ENCODE results near the gene ZNF236.
"Not testable (repeated sequence)": the region's sequence is repeated elsewhere in the genome, so short reads cannot be mapped to it uniquely, and the experiment has no call there.

The ZNF236 gene

DNA sequence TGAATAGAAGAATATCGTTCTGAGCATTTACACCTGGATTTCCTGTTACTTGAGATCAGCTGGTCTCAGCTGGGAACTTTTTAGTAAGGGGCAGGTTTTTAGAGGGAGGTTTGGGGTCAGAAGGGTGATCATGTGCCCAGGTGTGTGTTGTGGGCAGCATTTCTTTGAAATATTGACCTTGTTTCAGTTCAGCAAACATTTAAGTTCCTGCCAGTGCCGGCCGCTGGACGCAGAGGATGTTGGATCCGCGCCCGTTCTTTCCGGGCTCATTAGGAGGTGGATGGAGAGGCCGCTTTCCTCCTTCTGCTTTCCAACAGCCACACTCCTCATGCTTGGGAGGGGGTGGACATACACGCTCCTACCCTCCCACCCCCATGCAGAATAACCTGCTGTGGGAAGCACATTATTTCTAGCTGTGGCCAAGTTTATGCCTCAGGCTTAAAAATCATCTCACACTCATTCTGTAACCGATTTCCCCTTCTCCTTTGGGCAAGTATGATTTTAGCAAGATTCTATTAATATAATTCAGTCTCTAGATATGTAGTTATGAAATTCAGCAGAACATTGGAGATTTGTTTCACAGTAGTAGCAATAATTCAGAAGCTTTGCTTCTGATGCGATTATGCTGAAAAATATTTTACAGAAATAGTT, 131.4 kb downstream of the ZNF236 start:
- no peak for DNase-seq

DNA sequence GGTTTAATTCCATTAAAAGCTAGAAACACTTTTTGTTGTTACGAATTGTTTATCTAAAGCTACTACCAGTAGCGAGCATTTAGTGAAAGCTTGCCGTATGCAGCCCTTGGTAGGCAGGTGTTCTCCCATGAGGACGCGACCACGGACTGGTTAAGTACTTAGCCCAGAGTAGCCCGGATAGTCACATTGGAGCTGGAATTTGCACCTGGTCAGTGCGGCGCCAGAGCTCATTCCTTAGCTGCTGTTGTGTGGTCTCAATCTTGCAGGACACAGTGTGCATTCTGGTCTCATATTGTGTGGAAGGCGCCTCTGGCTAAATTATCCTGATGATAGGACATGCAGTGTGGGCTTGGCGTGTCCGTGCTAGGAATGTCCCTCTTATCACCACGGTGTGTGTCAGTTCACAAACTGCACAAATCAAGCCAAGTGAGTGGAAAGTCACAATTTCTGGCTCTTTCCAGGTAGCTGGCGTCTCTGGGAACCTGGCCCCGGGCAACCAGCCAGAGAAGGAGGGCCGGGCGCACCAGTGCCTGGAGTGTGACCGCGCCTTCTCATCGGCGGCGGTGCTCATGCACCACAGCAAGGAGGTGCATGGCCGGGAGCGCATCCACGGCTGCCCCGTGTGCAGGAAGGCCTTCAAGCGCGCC, 133.3 kb downstream of the ZNF236 start:
- DNase-seq = no peak

DNA sequence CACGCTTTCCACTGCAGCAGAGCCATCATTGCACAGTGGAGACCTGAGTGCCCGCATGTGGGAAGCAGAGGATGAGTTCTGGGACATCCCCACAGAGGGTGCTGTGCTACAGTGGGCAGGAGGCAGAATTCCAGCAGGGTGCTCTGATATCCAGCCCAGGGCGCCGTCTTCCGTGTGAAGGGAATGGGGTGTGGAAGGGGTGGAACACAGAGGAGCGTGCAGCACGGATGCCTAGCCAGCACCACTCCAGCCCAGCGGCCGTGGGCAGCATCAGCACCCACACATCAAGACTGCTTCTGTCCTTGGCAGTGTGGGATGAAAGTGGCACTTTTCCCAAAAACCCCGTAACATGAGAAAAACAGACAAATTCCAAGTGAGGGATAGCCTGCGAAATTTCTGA, 134.3 kb downstream of the ZNF236 start:
- no peak for DNase-seq

DNA sequence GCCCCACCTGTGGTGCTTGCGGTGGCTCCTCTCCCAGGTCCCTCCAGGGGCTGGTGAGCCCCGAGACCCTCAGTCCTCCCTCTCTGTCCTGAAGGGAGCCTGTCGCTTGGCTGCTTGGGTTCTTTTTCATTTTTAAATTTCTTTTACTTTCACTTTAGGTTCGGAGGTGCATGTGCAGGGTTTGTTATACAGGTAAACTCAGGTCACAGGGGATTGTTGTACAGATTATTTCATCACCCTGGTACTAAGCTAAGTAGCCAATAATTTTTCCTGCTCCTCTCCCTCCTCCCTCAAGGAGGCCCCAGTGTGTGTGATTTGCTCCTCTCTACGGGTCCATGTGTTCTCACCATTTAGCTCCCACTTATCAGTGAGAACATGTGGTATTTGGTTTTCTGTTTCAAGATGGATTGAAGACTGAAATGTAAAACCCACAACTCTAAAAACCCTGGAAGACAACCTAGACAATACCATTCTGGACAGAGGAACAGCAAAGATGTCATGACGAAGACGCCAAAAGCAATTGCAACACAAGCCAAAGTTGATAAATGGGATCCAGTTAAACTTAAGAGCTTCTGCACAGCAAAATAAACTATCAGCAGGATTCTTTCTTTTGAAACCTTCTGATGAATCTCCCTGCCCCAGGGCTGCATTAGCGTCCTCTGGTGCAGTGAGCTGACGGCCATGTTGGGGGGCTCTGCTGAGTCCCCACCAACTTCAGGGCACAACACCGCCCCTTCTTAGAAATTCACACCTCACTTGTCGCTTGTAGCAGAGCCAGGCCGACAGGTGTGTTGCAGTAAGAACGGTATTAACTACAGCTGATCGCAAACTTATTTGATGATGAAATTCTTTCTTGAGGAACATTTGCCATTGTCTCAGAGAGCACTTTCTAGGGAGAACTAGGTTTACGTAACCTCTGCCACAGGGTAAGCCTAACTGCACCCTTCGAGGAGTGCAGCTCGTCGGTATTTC, 135.3 kb downstream of the ZNF236 start:
- no peak for DNase-seq

DNA sequence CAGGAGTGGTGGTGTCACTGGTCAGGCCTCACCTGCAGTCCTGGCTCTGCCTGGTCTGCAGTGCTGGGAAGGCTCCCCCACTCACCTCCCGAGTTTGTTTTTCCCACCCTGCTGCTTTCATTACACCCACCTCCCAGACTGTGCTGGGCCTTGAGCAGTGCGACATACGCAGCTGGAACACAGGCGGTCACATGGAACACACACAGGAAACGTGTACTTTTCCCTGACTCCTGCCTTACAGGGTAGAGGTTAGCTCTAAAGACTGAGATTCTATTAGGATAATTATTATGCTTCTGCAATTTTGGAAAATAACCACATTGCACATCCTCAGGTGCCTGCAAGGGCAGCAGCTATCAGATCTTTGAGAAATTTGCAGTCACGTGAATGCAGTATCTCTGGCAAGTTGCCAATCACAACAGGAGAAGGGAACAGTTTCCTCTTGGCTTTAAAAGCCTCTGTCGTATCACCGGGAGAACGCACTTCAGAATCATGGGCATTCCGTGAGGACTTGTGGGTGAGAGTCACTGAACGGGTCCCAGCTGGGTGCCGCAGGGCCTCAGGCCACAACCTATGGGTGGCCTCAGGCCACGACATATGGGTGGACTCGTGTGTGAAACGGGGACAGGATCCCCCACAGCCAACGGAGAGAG, 136.5 kb downstream of the ZNF236 start:
- DNase-seq = no peak

DNA sequence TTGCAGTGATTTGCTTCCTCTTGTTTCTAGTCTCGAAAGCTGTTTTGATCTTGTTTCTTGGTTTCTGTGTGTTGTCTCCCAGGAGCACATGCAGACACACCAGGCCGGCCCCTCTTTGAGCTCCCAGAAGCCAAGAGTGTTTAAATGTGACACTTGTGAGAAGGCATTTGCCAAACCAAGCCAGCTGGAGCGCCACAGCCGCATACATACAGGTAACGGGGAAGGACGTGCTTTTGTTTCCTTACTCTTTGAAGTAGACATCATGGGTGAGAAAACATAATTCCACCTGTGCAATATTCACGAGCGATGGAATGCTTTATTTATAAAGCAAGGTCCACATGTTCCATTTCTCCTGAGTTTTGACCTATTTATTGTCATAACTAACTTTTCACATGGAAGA, 137.2 kb downstream of the ZNF236 start:
- DNase-seq = no peak

DNA sequence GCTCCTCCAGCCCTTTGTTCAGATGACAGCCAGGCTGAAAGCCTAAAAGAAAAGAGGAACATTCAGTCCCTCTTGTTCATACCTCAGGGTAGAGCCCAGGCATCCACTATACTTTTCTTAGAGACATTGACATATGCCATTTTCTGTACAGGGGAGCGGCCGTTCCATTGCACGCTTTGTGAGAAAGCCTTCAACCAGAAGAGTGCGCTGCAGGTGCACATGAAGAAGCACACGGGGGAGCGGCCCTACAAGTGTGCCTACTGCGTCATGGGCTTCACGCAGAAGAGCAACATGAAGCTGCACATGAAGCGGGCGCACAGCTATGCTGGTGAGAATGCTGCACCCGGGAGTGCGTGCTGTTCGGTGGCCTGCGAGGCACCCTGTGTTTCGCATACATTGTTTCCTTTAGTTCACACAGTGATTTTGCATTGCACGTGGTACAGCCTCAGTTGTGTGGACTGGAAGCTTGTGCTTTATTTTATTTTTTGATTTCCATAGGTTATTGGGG, 138.2 kb downstream of the ZNF236 start:
- no peak for DNase-seq

DNA sequence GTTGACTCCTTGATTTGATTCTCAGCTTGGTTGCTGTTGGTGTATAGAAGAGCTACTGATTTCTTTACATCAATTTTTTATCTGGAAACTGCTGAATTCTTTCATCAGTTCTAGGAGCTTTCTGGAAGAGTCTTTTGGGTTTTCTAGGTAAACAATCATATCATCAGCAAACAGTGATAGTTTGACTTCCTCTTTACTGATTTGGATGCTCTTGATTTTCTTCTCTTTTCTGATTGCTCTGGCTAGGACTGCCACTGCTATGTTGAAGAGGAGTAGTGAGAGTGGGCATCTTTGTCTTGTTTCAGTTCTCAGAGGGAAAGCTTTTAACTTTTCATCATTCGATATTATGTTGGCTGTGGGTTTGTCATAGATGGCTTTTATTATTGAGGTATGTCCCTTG, 140.5 kb downstream of the ZNF236 start:
- no peak for DNase-seq

DNA sequence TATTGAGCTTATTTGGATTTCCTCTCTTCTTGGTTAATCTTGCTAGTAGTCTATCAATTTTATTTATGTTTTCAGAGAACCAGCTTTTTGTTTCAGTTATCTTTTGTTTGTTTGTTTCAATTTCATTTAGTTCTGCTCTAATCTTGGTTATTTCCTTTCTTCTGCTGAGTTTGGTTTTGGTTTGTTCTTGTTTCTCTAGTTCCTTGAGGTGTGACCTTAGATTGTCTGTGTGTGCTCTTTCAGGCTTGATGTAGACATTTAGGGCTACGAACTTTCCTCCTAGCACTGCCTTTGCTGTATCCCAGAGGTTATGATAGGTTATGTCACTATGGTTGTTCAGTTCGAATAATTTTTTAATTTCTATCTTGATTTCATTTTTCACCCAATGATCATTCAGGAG, 141.6 kb downstream of the ZNF236 start:
- DNase-seq = no peak

DNA sequence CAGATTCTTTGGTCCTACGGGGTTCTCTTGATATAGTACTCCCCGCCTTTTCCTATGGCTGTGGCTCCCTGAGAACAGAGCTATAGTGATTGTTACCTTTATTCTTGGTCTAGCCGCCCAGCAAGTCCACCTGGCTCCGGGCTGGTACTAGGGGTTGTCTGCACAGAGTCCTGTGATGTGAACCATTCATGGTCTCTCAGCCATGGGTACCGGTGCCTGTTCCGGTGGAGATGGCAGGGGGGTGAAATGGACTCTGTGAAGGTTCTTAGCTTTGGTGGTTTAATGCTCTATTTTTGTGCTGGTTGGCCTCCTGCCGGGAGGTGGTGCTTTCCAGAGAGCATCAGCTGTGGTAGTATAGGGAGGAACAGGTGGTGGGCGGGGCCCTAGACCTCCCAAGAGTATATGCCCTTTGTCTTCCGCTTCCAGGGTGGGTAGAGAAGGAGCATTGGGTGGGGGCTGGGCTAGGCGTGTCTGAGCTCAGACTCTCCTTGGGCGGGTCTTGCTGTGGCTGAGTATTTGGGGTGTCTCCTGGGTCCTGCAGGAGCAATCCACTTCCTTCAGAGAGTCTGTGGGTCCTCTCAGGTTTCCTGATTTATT, 143.3 kb downstream of the ZNF236 start:
- DNase-seq = peak in 1 of 2 donors; percentile 77

DNA sequence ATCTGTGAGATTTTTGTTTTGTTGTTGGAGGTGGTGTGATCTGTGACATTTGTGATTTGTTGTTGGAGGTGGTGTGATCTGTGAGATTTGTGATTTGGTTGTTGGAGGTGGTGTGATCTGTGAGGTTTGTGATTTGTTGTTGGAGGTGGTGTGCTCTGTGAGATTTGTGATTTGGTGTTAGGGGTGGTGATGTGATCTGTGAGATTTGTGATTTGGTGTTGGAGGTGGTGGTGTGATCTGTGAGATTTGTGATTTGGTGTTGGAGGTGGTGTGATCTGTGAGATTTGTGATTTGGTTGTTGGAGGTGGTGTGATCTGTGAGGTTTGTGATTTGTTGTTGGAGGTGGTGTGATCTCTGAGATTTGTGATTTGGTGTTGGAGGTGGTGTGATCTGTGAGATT, 144.9 kb downstream of the ZNF236 start:
- DNase-seq = not testable (repeated sequence)

DNA sequence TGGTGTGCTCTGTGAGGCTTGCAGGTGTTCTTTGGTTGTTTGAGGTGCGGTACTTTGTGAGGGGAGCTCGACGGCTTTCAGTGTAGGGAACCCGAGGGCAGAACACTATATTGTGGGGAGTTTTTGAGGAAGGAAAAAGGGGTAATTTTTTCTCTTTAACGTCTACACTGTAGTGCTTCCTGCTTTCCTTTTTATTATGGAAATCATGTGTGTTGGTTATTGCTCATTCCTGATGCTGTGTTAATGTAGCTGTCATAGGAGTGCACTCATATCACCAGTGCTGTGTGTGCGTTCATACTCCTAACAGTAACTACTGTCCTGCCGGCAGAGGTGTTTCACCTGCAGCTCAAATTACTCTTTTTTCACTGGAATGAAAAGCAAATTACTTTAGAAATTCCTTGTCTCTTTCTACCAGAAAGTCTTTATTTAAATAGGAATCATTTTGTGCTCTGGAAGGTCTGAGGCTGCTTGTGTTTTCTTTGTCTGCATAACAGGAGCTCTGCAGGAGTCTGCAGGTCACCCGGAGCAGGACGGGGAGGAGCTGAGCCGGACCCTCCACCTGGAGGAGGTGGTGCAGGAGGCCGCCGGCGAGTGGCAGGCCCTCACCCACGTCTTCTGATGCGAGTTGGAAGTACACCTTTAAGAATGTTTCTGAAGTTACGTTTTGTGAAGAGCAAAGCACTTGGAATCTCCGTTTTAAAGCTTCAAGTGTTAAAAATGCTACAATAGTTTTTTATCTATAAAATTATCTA, 145.5 kb downstream of the ZNF236 start:
- DNase-seq = no peak

DNA sequence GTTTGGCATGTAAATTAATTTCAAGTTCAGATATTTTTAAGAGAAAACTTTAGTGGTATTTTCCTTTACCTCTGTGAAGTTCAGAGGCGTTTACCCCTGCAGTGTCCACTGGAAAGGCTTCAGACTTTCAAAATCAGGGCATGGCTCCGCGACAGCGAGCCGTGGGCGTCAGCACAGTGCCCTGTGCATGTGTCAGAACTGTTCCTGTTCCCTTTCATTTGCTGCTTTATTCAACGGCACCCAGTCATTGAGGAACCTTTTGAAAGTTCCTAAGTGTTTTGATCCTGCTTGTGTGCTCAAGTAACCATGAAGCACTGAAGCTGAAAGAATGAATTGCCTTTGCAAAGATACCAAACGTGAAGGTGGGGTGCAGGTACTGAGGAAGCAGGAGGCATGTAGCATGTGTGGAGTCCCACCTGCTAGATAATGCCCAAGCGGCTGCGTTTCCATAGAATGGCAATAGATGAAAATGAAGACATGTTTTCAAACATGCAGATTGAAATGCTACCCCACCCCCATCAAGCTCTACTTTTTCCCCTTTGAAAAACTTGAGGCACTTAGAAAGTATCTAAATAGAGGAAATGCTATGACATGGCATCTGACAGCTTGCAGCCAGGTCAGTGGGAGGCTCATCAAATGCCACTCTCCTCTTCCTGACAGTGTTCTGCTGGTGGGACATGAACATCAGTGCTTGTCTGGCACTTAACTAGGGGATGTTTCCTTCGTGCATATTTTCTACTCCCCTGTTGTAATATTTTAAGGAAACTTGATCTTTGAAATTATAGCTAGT, 148.6 kb downstream of the ZNF236 start:
- no peak for DNase-seq

DNA sequence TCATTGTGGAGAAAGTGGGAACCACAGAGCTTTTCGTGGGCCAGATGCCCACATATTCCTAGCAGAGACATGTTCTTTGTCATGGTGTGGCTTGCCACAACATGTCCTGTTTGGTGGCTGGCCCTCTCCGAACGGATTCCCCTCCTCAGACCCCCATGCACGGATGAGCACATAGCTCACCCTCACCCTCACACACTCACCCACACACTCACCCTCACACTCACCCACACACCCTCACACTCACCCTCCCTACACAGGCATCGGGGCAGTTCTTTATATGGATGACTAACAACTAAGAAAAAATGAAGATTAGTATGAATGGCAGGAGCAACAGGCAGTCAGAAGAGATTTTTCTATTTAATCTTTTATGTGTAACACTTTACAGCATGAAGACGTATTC, 149.9 kb downstream of the ZNF236 start:
- DNase-seq = no peak

DNA sequence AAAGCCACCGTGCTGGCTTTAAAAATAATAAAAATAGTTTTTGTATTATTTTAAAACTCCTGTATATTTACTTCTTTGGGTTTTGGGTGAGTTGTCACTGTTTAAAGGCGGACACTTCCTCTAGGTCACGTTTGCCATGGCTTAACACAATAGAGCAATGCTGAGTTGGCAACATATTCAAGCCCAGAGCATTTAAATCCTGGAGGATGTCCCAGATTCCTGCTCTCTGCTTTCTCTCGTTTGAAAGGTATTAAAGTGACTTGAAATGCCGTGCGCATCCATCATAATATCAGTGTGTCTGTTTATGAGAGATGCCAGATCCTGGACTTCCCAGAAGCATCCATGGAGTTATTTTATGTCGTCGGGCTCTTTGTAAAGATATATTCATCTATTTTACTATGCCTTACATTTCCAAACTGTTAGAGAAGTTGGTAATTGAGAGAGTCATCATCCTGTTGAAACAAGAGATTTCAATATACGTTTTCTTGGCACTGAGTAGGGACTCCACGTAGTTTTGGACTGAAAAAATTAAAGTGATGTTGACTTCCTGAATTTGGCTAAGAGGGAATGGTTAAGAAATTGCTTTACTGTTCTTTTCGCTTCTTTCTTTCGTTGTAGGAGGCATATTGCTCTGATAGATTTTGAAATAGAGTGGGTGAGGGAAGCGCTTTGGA, 150.6 kb downstream of the ZNF236 start:
- no peak for DNase-seq

DNA sequence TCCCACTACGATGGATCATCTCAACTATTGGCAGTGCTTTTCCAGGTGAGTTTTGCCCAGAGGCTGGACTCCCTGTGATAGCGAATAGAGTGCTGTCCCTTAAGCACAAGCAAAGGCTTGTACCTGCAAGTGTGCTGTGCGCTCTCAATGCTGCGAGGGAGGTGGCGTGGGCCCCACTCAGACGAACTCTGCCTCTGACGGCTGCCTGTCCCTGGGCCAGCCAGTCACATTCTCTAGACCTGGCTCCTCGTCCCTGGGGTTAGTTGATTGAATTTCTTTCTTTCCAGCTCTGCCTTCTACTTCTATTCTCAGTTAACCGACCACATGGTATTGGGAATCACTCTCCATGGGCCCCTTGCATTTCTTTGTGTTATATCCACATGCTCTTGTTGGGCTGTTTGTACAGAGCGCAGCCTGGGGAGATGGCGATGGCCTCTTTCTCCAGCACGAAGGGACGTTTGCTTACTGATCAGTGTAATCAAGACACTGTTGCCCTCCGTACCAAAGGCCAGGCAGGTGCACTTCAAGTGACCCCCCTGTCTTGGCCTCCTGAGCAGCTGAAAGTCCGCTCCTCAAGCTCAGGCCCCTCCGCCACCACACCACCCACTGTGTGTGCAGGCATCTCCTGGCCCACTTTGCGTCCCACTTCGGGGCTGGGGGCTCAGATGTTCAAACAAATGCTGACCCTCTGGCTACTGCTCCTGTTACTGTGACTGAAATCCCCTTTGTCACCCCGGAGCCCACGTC, 151.3 kb downstream of the ZNF236 start:
- no peak for DNase-seq

DNA sequence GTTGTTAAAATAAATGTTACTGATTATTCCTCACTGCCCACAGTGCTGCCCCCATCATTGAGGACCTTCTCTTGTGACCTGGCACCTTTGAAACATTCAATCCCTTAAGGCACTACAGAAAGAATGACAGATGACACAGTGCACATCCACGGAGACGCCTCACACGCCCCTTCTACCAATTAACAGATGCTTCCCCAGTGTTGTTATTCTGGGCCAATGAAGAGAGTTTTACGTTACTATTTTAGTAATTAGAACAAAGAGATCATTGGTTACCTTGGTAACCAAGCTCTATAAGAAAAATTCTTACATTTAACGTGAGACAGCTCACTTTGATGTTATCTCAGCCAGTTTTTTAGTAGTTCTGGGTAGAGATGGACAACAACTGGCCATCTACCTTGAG, 152.0 kb downstream of the ZNF236 start:
- no peak for DNase-seq

DNA sequence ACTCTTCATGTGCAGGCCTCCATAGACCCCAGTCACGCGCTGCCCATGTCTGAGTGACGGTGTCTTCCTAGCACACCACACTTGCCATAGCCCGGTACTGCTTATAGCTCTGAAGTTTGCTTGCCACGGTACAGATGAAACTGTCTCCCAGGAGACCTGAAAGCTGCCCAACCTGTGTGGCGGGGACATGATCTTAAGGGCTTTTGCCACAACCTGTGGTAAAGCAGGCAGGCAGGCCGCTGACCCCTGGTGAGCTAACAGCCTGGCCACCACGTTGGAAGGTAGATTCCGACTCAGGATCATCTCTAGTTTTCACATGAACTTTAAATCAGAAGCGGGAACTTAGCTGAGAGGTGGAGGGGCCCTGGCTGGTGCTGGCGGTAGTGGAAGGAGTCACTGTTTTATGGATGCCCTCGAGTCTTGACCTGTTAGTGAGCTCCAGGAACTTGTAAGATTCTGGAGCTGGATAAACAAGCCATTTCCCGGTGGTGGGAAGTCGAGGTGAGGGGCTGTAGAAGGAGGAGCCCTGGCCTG, 153.3 kb downstream of the ZNF236 start:
- DNase-seq = no peak

DNA sequence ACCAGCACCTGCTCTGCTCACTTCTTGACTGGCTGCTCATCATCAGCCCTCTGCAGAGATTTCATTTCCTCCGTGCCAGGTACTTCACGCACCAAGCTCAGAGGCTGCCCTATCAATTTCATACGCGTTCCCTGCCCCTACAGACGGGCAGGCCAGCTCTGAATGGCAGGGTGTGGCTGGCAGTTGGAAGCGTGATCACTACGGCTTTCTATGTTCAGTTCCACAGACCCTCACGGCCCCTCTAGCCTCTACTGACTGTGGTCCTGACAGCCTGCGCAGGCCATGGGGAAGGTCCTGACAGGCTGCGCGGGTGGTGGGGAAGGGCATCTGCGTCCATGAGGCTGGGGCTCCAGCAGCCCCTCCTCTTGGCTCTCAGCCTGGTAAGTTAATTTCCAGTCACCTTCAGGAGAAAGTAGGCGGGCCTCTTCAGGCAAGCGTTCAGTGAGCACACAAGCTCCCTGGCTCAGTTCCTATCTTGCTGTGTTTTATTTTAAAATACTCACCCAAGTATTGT, 154.8 kb downstream of the ZNF236 start:
- DNase-seq = no peak

Data from CD4-positive, alpha-beta T cell treated with Interleukin-1 beta for 1 hour (primary cell).